NK-92 (cell line): ENCODE data around the gene ZNF280B.
"Not testable (repeated sequence)": the region's sequence is repeated elsewhere in the genome, so short reads cannot be mapped to it uniquely, and the experiment has no call there.

Experiments
- DNase-seq: peaks from one replicate; lab custom pipeline; 2025; ENCODE audit not compliant: unreplicated experiment; lab: John Stamatoyannopoulos, UW

Gene ZNF280B

DNA sequence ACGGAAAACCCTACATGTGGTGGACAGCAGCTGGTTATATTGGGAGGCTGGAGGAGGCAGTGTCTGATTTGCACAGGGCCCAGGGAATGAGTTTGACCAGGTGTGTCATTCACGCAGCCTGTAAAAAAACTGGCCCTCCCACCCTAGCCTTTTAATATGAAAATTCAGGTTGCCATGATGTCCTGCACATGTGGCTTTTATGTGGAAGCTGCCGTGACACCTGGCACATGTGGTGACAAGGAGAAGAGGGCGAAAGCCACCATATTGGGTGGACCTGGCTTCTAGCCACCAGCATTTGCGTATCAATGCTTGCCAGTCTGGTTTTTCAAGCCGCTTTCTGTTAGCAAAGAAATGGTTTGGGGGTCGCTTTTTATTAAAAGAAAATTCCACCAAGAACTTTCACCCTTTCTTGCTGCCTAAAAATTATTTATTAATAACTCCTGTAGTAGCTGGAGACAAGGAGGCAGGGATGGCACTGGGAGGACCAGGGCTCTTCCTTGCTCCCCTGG lies 43.4 kb downstream of the ZNF280B start:
- no peak for DNase-seq

DNA sequence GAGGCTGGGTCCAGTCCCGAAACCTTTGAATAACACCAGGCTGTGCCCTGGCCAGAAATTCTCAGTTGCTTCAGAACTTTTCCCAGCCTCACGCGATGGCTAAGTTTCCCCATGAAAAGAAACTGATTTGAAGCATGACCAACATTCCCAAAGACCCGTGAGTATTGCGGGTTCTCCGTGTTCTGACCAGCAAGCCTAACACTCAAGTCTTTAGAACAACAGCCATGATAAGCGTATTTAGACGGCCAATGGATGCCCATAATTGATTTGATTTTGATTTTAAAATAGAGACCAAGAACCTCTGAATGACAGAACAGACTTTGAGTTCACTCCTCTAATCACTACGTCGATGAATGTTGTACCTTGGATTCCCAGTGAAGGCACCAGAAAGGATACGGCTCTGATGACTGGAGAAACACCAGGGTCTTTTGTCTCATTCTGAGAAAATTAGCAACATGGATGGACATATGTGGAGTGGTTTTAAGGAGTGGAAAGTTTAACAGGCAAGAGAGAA lies 43.9 kb downstream of the ZNF280B start:
- no peak for DNase-seq

DNA sequence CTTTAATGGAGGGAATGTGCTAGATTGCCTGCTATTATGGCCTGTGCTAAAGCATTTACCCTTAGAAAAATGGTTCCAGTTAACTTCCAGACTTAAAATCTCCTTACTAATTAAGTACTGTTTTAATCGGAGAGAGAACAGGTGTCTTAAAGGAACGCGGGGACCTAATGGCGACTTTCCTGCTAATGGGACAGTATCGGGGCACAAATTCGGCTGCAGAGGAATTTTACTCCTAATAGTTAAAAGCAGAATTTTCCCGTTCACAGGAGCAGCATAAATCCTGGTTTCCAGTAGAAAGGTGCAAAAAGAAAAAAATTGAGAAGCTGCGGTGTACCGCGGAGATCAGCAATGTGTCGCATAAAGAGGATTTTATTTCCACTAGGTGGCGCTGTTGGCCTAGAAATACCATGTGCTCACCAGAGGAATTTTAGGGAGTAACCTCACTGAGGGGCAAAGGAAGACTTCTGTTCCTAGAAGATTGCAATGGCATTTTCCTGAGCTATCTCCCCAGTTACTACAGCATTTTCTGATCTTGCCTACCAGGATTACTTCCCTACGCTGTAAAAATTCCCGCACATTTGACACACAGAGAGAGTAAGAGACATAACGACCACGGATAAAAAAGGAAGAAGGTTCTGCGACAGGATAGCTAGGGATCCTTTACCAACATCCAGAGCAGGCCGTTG lies 44.5 kb downstream of the ZNF280B start:
- DNase-seq = no peak

DNA sequence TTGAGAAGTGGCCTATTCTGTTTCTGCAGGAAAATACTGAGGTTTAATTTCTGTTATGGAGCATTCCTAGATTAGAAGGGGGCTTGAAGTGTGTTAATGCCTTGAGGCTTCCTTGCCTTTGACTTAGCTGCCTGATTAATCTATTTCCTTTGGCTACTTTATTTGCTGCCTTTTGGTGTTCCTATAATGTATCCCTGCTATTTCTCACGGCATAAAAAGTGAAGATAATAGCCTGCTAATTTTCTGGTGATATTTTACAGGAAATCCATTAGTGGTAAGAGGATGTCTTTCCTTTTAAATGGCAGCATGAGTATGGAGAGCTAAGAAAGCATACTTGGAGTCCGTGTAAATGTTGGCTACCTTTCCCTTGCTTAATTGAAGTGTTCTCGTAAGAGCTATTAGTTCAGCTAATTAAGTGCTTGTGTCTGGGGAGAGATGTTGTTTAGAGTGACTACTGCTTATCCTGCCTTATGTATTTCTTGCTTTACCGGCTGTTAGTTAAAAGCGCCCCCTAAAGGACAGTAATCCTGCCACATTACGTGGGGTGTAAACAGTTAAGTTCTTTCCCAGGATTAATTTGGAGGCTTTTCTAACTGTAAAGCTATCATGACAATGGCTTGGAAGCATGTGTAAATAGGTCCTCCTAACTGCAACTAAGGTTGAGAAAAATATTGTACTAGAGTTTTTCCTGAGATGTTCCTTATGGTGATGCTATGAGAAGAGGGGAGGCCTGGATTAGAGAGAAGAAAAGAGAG lies 45.6 kb downstream of the ZNF280B start:
- DNase-seq = no peak

DNA sequence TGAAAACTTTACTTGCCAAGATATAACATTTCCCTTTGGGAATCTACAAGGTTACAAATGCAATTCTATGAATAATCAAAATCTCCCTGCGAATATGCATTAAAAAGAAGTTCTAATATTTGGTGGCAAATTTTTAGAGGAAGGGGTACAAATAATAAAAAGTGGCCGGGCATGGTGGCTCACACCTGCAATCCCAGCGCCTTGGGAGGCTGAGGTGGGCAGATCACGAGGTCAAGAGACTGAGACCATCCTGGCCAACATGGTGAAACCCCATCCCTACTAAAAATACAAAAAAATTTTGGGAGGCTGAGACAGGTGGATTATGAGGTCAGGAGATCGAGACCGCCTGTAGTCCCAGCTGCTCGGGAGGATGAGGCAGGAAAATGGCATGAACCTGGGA lies 47.0 kb downstream of the ZNF280B start:
- DNase-seq = no peak

DNA sequence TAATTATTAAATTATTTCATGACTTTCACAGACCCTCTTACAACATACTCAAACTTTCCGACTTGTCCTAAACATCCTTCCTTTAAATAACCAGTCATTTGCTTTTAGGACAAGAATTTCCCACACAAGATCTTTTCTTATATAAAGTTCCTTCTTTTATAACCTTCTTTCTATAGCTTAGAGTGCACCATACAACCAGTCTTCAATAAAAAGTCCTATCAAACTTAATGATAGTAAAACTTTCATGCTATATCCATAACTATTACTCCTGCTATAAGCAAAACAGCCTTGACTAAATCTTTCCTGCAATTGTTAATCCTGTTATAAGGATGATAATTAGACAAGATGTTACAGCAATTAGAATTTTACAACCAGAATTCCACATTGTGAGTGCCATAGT lies 47.4 kb downstream of the ZNF280B start:
- DNase-seq = no peak

DNA sequence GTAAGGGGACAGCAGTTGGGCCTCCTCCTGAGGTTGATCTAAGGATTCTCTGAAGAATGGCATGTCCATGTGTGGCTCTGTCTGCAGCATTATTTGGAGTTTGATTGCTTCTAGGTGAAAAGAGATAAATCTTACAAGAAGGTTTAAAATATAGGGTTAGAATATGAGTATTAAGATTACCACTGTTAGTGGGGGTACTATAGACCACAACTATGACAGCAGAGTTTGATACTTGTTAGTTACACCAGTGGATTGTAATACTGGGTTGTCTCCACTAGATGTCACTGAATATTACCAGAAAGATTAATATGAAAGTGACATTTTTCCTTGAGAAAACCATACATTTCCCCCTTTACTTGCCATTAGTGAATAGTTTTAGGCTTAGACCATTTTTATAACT lies 47.9 kb downstream of the ZNF280B start:
- no peak for DNase-seq

DNA sequence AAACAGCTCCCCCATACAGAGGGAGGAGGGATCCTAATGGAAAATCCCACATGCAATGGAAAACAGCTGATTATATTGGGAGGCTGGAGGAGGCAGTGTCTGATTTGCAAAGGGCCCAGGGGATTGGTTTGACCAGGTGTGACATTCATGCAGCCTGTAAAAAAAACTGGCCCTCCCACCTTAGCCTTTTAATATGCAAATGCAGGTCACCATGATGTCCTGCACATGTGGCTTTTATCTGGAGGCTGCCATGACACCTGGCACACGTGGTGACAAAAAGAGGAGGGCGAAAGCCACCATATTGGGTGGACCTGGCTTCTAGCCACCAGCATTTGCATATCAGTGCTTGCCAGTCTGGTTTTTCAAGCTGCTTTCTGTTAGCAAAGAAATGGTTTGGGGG lies 48.5 kb downstream of the ZNF280B start:
- DNase-seq = no peak

DNA sequence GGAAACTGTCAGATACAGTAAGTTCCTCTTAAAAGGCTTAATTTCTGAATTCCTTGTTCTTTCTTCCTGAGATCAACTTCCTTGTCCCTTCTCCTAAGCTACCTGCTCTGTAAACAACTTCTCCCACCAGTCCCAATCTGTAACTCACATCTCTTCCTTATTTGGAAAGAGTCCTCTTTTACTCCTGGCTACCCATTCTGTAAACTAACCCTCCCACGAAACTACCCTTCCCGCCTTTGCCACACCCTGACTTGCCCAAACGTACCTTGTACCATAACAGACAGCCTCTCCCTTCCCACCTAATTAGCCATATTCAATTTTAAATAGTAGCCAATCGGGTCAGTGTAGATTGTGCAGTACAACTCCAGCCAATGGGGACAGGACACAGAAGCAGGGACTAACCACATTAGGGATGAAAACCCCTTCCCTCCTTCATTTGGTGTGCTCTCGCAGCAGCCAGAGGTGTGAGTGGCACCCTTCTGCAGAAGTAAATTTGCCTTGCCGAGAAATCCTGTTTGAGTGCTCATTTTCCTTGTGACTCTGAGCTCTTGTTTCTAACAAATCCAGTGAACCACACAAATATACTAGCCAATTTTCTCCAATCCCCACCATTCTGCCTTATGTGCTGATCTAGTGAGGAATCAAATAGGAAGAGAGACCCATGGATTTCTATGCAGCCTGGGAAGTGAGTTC lies 49.5 kb downstream of the ZNF280B start:
- no peak for DNase-seq

DNA sequence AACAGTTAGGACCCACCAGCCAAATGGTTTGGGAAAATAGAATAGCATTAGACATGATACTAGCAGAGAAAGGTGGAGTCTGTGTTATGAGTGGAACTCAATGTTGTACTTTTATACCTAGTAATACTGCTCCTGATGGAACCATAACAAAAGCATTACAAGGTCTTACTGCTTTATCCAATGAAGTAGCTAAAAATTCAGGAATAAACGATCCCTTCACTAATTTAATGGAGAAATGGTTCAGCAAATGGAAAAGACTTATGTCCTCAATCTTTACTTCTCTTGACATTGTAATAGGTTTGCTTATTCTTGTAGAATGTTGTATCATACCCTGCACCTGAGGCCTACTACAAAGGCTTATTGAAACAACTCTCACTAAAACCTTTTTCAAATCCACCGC lies 50.2 kb downstream of the ZNF280B start:
- no peak for DNase-seq

DNA sequence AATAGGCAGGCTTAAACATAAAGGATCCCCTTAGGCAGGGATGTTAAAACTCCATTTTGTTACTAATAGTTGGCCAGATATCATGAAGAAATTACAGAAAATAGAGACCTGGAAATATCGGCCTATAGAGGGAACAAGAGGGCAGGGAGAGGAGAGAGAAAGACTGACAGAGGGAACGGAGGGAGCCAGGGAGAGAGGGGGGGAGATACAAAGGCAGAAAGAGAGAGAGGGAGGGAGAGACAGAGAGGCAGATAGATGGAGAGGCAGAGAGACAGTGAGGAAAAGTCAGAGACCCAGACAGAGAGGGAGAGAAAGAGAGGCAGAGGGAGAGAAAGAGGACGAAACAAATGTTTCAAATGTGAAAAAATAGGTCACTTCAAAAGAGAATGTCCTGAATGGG lies 53.5 kb downstream of the ZNF280B start:
- no peak for DNase-seq

DNA sequence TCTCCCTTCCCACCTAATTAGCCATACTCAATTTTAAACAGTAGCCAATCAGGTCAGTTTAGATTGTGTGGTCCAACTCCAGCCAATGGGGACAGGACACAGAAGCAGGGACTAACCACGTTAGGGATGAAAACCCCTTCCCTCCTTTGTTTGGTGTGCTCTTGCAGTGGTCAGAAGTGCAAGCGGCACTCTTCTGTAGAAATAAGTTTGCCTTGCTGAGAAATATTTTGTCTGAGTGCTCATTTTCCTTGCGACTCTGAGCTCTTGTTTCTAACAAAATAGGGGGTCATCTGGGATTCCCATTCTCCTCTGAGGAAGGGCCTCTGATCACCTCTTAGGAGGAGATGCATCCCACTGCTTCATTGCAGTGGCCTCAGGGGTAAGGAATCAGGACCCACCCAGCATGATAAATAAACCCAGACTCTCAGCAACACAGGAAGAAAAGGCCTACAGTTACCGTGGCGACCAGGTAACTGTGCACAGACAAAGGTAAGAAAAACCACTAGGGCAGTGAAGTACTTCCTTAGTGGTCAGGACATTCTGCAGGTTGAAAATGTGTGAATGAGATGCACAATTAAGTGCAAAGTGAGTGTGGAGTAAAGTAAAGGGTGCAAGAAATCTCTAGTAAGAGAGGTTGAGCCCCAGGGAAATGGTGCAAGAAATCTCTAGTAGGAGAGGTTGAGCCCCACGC lies 55.4 kb downstream of the ZNF280B start:
- no peak for DNase-seq

DNA sequence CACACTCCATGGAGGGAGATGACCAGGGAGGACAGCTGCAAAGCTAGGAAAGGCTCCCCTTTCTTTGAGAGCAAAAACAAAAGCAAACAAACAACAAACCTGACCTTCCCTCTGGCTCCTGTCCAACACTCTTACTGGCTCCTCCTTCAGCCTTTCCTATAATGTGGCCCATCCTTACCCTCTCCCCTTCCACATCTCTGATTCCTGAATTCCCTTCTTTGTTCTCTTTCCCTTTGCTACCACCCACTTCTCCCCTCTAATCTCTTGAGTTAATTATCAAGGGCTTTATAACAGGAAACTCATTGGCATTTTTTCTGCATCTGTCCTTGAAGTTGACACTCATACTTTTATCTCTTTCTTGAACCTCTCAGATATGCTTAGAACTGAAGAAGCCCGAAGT lies 56.3 kb downstream of the ZNF280B start:
- no peak for DNase-seq

DNA sequence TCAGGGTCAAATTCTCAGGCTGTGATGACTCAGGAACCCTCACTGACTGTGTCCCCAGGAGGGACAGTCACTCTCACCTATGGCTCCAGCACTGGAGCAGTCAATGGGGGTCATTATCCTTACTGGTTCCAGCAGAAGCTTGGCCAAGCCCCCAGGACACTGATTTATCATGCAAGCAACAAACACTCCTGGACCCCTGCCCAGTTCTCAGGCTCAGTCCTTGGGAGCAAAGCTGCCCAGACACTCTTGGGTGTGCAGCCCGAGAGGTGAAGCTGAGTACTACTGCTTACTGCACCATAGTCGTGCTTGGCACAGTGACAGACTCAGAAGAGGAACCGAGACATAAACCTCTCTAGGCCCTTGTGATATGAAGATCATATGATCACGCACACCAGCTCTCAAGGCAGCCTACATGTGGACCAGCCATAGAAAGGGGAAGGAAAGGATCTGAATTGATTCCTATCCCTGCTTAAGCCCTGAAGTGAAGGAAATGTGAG lies 58.2 kb downstream of the ZNF280B start:
- DNase-seq = no peak

DNA sequence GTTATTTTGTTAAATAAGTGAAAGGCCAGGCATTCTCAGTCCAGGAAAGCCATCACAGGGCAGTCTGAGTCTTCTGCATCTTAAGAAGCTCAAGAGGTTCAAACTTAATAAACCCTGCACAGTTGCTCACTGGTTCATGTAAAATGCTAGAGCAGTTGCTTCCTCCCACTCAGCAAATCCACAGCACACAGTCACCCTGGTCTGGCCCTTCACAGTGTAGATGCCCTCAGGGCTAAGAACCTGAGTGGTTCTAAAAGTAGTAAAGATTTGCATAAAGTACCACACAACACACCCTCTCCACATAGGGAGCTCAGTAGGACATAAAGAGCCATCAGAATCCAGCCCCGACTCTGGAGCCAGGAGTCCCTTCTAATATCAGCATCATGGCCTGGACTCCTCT lies 58.7 kb downstream of the ZNF280B start:
- no peak for DNase-seq

DNA sequence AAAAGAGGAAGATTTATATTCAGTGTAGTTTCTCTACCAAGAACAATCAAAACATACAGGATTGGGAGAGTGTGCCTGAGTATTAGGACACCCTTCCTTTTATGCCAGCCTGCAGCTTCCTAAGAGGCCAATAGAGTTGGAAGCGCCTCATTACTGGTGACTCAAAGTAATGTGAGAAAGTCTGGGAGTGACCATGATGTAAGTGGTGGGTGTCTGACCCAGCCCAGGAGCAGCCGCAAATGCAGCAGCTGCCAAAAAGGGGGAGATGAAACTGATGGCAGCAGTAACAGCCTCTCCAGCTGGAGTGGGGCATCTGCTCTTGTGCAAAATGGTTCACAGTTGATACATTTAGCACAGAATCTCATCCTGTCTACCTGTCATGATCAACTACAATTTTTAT lies 62.0 kb downstream of the ZNF280B start:
- no peak for DNase-seq

DNA sequence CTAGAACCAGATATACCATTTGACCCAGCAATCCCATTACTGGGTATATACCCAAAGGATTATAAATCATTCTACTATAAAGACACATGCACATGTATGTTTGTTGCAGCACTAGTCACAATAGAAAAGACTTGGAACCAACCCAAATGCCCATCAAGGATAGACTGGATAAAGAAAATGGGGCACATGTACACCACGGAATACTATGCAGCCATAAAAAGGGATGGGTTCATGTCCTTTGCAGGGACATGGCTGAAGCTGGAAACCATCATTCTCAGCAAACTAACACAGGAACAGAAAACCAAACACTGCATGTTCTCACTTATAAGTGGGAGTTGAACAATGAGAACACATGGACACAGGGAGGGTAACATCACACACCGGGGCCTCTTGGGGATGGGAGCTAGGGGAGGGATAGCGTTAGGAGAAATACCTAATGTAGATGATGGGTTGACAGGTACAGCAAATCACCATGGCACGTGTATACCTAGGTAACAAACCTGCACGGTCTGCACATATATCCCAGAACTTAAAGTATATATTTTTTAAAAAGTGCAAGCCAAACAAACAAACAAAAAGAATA lies 64.4 kb downstream of the ZNF280B start:
- not testable (repeated sequence) for DNase-seq

DNA sequence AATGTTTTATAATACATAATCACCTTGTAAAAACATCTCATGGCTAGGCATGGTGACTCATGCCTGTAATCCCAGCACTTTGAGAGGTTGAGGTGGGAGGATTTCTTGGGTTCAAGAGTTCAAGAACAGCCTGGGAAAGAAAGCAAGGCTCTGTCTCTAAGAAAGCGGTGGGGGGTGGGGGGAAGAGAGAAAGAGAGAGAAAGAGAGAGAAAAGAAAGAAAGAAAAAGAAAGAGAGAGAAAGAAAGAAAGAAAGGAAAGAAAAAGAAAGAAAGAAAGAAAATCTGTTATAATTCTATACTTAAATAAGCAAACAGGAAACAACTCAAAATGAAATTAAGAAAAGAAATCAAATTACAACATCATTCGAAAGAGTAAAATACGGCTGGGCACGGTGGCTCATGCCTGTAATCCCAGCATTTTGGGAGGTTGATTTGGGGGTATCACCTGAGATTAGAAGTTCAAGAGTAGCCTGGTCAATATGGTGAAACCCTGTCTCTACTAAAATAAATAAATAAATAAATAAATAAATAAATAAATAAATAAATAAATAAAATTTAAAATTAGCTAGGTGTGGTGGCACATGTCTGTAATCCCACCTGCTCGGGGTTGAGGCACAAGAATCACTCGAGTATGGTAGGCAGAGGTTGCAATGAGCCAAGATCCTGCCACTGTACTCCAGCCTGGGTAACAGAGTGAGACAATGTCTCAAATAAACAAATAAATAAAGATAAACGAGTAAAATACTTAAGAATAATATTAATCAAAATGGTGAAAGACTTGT lies 65.4 kb downstream of the ZNF280B start:
- no peak for DNase-seq

DNA sequence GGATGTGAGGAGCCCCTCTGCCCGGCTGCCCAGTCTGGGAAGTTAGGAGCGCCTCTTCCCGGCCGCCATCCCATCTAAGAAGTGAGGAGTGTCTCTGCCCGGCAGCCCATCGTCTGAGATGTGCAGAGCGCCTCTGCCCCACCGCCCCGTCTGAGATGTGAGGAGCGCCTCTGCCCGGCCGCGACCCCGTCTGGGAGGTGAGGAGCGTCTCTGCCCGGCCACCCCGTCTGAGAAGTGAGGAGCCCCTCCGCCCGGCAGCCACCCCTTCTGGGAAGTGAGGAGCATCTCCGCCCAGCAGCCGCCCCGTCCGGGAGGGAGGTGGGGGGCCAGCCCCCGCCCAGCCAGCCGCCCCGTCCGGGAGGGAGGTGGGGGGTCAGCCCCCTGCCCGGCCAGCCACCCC lies 66.9 kb downstream of the ZNF280B start:
- DNase-seq = not testable (repeated sequence)

DNA sequence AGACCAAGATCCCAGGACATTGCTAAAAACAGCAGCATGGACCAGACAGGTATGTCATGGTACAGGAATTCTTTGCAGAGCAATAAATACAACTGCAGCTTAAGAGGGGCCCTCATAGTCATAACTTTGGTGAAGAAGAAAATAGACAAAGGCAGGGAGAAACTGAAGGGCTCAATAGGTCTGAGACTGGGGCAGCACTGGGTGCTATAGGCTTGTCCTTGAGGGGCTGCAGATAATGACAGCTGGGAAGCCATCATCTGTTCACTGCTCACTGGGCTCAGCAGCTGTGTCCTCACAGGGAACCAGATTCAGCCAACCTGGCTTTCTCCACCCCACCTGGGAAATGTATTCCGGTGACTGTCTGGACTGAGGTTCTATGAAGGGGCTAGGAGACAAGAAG lies 68.4 kb downstream of the ZNF280B start:
- no peak for DNase-seq
